Hepatocyte (in vitro differentiated cells): Measurements from ENCODE around the gene HSD11B1. TPM values are rescaled to one million over a fixed set of nuclear protein-coding genes. Genes with fewer than 3 reads are reported as not detected.

Source experiments
- DNase-seq: peaks from one replicate; pipeline ENCODE4 v3.0.0-alpha.2; 2016; ENCODE audit warnings: low spot score
- H2AFZ ChIP-seq: fragments of 200-600 bp; sonication (generic); 2 replicates; pipeline ENCODE4 v1.6.0; 2016; ENCODE audit warnings: antibody characterized with exemption, mild to moderate bottlenecking
- H3K27ac ChIP-seq: fragments of 200-600 bp; sonication (generic); 2 replicates; pipeline ENCODE4 v1.5.1; 2016; ENCODE audit warnings: mild to moderate bottlenecking
- H3K27me3 ChIP-seq: fragments of 200-600 bp; sonication (generic); 2 replicates; pipeline ENCODE4 v1.6.1; 2016
- H3K36me3 ChIP-seq: fragments of 200-600 bp; sonication (generic); replicated peaks from 2 replicates; pipeline ENCODE4 v1.5.1; 2016; ENCODE audit warnings: low read depth; ENCODE audit not compliant: insufficient read depth
- H3K4me1 ChIP-seq: fragments of 200-600 bp; sonication (generic); 2 replicates; pipeline ENCODE4 v1.5.1; 2016; ENCODE audit warnings: mild to moderate bottlenecking, moderate library complexity; ENCODE audit not compliant: insufficient read depth
- H3K4me2 ChIP-seq: fragments of 200-600 bp; sonication (generic); 2 replicates; pipeline ENCODE4 v1.6.0; 2016
- H3K4me3 ChIP-seq: fragments of 200-600 bp; sonication (generic); 2 replicates; pipeline ENCODE4 v1.5.1; 2016; ENCODE audit warnings: mild to moderate bottlenecking
- H3K79me2 ChIP-seq: fragments of 200-600 bp; sonication (generic); 2 replicates; pipeline ENCODE4 v1.6.0; 2017; ENCODE audit warnings: mild to moderate bottlenecking
- H3K9me2 ChIP-seq: fragments of 200-600 bp; sonication (generic); replicated peaks from 2 replicates; pipeline ENCODE4 v1.6.0; 2017; ENCODE audit warnings: mild to moderate bottlenecking; ENCODE audit not compliant: insufficient read depth
- H3K9me3 ChIP-seq: fragments of 200-600 bp; sonication (generic); 2 replicates; pipeline ENCODE4 v1.5.1; 2016; ENCODE audit warnings: low read depth, mild to moderate bottlenecking
- H4K20me1 ChIP-seq: fragments of 200-600 bp; sonication (generic); 2 replicates; pipeline ENCODE4 v1.6.0; 2016; ENCODE audit warnings: mild to moderate bottlenecking; ENCODE audit not compliant: insufficient read depth, poor library complexity, severe bottlenecking
- EZH2 ChIP-seq: fragments of 200-600 bp; sonication (generic); IDR thresholded peaks from 2 replicates; pipeline ENCODE4 v1.6.1; 2016; ENCODE audit warnings: antibody characterized with exemption, mild to moderate bottlenecking, borderline replicate concordance
- EZH2phosphoT487 ChIP-seq: fragments of 200-600 bp; sonication (generic); IDR thresholded peaks from one replicate; pipeline ENCODE4 v1.6.1; 2018; ENCODE audit warnings: antibody characterized with exemption, mild to moderate bottlenecking, low read depth, moderate library complexity; ENCODE audit not compliant: unreplicated experiment, severe bottlenecking
- WGBS: methylation state at CpG from one replicate; pipeline ENCODE4 v1.1.6; 2016; ENCODE audit warnings: low lambda C conversion rate; ENCODE audit errors: missing lambda C conversion rate; 5-methylcytosine and 5-hydroxymethylcytosine counted together
- polyA plus RNA-seq: library from polyadenylated mRNA; unstranded; fragments of >200 nt; fragmentation: Nextera tagmentation; extraction: Ambion mirVana; gene quantifications from 2 replicates; pipeline ENCODE4 v1.2.1, GENCODE V29; 2016
- total RNA-seq: library from RNA; depleted of rRNA; stranded (reverse); fragments of >200 nt; gene quantifications from 2 replicates; pipeline ENCODE4 v1.2.3, GENCODE V29; 2014
- TF ChIP-seq, protein P1 (sequence below): fragments of 200-600 bp; sonication (generic); IDR thresholded peaks from 2 replicates; pipeline ENCODE4 v1.5.1; 2016; ENCODE audit warnings: antibody characterized with exemption, mild to moderate bottlenecking; ENCODE audit not compliant: poor library complexity

Gene HSD11B1
- total and polyA plus RNA-seq, 2 experiments from 2014 or later, result 1.7 TPM; not detected in 1

DNA sequence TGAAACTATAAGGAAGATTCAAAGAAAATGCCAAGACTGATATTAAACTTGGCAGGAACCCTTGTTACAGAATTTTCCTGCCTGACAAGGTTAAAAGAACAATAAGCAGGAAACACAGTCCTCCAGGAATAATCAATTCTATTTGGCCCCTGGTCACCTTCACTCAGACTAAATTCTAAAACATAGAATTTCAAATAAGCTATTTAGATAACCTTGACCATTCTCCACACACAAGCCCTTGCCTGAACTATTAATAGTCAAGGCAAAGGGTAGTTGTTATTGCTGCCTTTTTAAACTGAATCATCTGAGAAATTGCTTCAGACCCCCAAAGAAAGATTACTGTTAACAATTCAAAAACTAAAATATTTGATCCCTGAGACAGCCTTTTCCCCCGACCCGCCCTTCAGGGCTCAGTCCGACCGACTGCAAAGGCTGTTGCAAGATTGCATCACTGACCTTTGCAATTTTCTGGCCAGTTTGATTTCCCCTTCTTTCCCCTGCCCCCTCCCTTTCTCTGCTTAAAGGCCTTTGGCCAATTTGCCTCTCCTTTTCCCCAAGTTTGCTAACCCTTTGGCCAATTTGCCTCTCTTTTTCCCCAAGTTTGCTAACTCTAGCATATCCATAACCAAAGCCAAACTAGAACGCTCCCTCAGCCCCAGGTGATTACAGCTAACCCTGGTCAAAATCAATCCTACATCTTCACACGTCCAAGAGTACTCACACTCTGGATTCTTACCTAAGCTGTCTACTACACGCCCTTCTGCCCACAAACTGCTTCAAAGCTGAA lies 30.8 kb upstream of the HSD11B1 start:
- peak overlapping the region; percentile 8 for H3K27ac ChIP-seq
- no peak for DNase-seq
- peak overlapping the region; percentile 94 for H3K4me2 ChIP-seq
- H3K9me2 ChIP-seq, result no peaks in the 10 kb centered on the region
- H3K4me1 ChIP-seq, result peaks cover 28% of the 10 kb centered on the region
- no peaks in the 10 kb centered on the region for H3K36me3 ChIP-seq
- H3K9me3 ChIP-seq, result no peaks in the 10 kb centered on the region
- no peaks in the 10 kb centered on the region for H4K20me1 ChIP-seq
- no peaks in the 10 kb centered on the region for H3K79me2 ChIP-seq
- no peak for TF ChIP-seq EZH2phosphoT487
- TF ChIP-seq, protein P1, sequence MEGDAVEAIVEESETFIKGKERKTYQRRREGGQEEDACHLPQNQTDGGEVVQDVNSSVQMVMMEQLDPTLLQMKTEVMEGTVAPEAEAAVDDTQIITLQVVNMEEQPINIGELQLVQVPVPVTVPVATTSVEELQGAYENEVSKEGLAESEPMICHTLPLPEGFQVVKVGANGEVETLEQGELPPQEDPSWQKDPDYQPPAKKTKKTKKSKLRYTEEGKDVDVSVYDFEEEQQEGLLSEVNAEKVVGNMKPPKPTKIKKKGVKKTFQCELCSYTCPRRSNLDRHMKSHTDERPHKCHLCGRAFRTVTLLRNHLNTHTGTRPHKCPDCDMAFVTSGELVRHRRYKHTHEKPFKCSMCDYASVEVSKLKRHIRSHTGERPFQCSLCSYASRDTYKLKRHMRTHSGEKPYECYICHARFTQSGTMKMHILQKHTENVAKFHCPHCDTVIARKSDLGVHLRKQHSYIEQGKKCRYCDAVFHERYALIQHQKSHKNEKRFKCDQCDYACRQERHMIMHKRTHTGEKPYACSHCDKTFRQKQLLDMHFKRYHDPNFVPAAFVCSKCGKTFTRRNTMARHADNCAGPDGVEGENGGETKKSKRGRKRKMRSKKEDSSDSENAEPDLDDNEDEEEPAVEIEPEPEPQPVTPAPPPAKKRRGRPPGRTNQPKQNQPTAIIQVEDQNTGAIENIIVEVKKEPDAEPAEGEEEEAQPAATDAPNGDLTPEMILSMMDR, result no peak
- no peak for TF ChIP-seq EZH2
- no peak overlapping the region for H2AFZ ChIP-seq
- peaks cover 21% of the 10 kb centered on the region for H3K27me3 ChIP-seq
- 66% methylated on average over 7 of the region's 7 CpGs for WGBS
- no peak overlapping the region for H3K4me3 ChIP-seq

- Histone ChIP-seq H3K27ac (peak within 1 kb of the TSS; percentile 14), H4K20me1 (no peaks in the 10 kb centered on the region), H3K9me2 (no peaks in the 10 kb centered on the region), H3K9me3 (no peaks in the 10 kb centered on the region), H3K36me3 (no peaks in the 10 kb centered on the region), H2AFZ (peak within 1 kb of the TSS; percentile 61), H3K4me2 (peak within 1 kb of the TSS; percentile 94), H3K27me3 (peaks cover 30% of the 10 kb centered on the region), H3K79me2 (no peaks in the 10 kb centered on the region), H3K4me3 (peak within 1 kb of the TSS; percentile 37), H3K4me1 (peaks cover 28% of the 10 kb centered on the region)
- TF ChIP-seq EZH2 (no peak), EZH2phosphoT487 (peak; percentile 94)
- TF ChIP-seq, protein P1, result no peak
- peak; percentile 70 for DNase-seq
- 3% methylated on average over 40 of the region's 47 CpGs for WGBS
Measured at GRCh38 chr1:209674957-209675564, 29.6 kb upstream of the HSD11B1 start, which contains the start of gene G0S2. Gene G0S2, plus strand, starts transcription at chr1:209675412. Its CDS starts 273 bp downstream, at chr1:209675685.

DNA sequence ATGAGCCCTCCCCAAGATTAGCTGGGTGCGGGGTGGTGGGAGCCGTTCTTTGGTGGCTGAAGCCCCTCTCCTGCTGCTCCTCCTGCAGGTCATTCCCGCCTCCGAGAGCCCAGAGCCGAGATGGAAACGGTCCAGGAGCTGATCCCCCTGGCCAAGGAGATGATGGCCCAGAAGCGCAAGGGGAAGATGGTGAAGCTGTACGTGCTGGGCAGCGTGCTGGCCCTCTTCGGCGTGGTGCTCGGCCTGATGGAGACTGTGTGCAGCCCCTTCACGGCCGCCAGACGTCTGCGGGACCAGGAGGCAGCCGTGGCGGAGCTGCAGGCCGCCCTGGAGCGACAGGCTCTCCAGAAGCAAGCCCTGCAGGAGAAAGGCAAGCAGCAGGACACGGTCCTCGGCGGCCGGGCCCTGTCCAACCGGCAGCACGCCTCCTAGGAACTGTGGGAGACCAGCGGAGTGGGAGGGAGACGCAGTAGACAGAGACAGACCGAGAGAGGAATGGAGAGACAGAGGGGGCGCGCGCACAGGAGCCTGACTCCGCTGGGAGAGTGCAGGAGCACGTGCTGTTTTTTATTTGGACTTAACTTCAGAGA lies 29.0 kb upstream of the HSD11B1 start:
- Histone ChIP-seq H3K9me3 (no peaks in the 10 kb centered on the region), H3K36me3 (no peaks in the 10 kb centered on the region), H3K4me1 (peaks cover 28% of the 10 kb centered on the region), H4K20me1 (no peaks in the 10 kb centered on the region), H2AFZ (peak overlapping the region; percentile 61), H3K4me2 (peak overlapping the region; percentile 94), H3K9me2 (no peaks in the 10 kb centered on the region), H3K4me3 (peak overlapping the region; percentile 37), H3K27me3 (peaks cover 30% of the 10 kb centered on the region), H3K27ac (no peak overlapping the region), H3K79me2 (no peaks in the 10 kb centered on the region)
- TF ChIP-seq EZH2phosphoT487 (no peak), EZH2 (no peak)
- TF ChIP-seq, protein P1, result no peak
- DNase-seq, result peak; percentile 37
- WGBS, result 2% methylated on average over 34 of the region's 34 CpGs
